HepG2 (cell line): Measurements from ENCODE around the gene ESR2. TPM values are rescaled to one million over a fixed set of nuclear protein-coding genes. Genes with fewer than 3 reads are reported as not detected.

ENCODE experiments used
- ATAC-seq: fragments of 200-7000 bp; cut with Tn5 transposase; 3 replicates; pipeline ENCODE4 v1.9.1; 2020; ENCODE audit warnings: mild to moderate bottlenecking, moderate library complexity
- BruUV-seq: library from RNA; stranded (reverse); fragments of 400-500 nt; replicated peaks from 2 replicates; lab custom pipeline; 2021; lab: Mats Ljungman, UMichigan
- CTCF ChIA-PET: fragments of 300-600 bp; formaldehyde crosslinking; extraction: SDS; loops from one replicate; lab custom pipeline; 2021; ENCODE audit warnings: low total read pairs, inconsistent platforms, low intra/inter-chr PET ratio; lab: Yijun Ruan, JAX
- POLR2A ChIA-PET: fragments of 350-600 bp; sonication (Branson Sonifier 250); formaldehyde crosslinking; loops from one replicate; lab custom pipeline; 2020; ENCODE audit warnings: antibody characterized with exemption, inconsistent platforms; lab: Yijun Ruan, JAX
- DNase-seq: peaks from one replicate; pipeline ENCODE4 v3.0.0-alpha.2; 2015; ENCODE audit warnings: low spot score
- FAIRE-seq: peaks from 3 replicates; lab custom pipeline; 2011; peaks lifted over from hg19 to GRCh38; lab: Jason Lieb, UNC
- H2AFZ ChIP-seq: one replicate; pipeline ENCODE4 v1.6.1; 2011; ENCODE audit warnings: low read length, inconsistent platforms
- H3K27ac ChIP-seq: fragments of 300-600 bp; 3 replicates; pipeline ENCODE4 v1.8.0; 2011; ENCODE audit warnings: mixed run types, mild to moderate bottlenecking, mixed read lengths, low read length, inconsistent platforms; ENCODE audit not compliant: insufficient read depth; ENCODE audit errors: extremely low read length
- H3K27me3 ChIP-seq, 2 experiments: fragments of 200-600 bp in 1 of 2; 2 replicates in 1 of 2; 3 replicates in 1 of 2; pipeline versions ENCODE4 v1.6.0 to v1.8.0; 2011; ENCODE audit warnings: low read length in 2 of 2, mild to moderate bottlenecking in 2 of 2, moderate library complexity in 2 of 2, inconsistent platforms in 1 of 2; ENCODE audit not compliant: insufficient read depth in 2 of 2, control insufficient read depth in 1 of 2
- H3K36me3 ChIP-seq, 2 experiments: fragments of 200-600 bp in 1 of 2; replicated peaks in 1 of 2; 2 replicates in 1 of 2; 3 replicates in 1 of 2; pipeline versions ENCODE4 v1.5.1 to v1.8.0; 2011; ENCODE audit warnings: low read length in 2 of 2, inconsistent platforms in 1 of 2; ENCODE audit not compliant: insufficient read depth in 2 of 2, control insufficient read depth in 1 of 2
- H3K4me1 ChIP-seq: 2 replicates; pipeline ENCODE4 v1.5.1; 2012; ENCODE audit warnings: low read length, inconsistent platforms; ENCODE audit not compliant: insufficient read depth
- H3K4me2 ChIP-seq: 2 replicates; pipeline ENCODE4 v1.6.0; 2011; ENCODE audit warnings: low read depth, low read length, inconsistent platforms
- H3K4me3 ChIP-seq, 3 experiments: fragments of 200-600 bp in 1 of 3; sonication (generic), shearing (Covaris generic) in 1 of 3; replicated peaks in 1 of 3; 2 replicates each; pipeline ENCODE4 v1.5.1; 2011 to 2016; ENCODE audit warnings: low read length in 3 of 3, inconsistent platforms in 2 of 3, low read depth in 2 of 3, mild to moderate bottlenecking in 2 of 3, control low read depth in 1 of 3, mixed read lengths in 1 of 3; ENCODE audit not compliant: insufficient read depth in 1 of 3
- H3K79me2 ChIP-seq: one replicate; pipeline ENCODE4 v1.6.1; 2011; ENCODE audit warnings: low read length, inconsistent platforms; ENCODE audit not compliant: insufficient read depth
- H3K9ac ChIP-seq: 2 replicates; pipeline ENCODE4 v1.6.0; 2011; ENCODE audit warnings: mild to moderate bottlenecking, low read depth, low read length, inconsistent platforms; ENCODE audit not compliant: insufficient read depth
- H3K9me3 ChIP-seq: 2 replicates; pipeline ENCODE4 v1.5.1; 2012; ENCODE audit warnings: mild to moderate bottlenecking, low read length
- H4K20me1 ChIP-seq: 2 replicates; pipeline ENCODE4 v1.6.0; 2011; ENCODE audit warnings: inconsistent platforms, mild to moderate bottlenecking, low read length, moderate library complexity; ENCODE audit not compliant: insufficient read depth
- HMG20A ChIP-seq: IDR thresholded peaks from 2 replicates; pipeline ENCODE4 v1.6.1; 2016; ENCODE audit warnings: borderline replicate concordance
- MBD4 ChIP-seq: IDR thresholded peaks from 2 replicates; pipeline ENCODE4 v1.6.1; 2012; ENCODE audit warnings: low read length, inconsistent platforms, borderline replicate concordance
- MYNN ChIP-seq: sonication (generic); formaldehyde crosslinking; IDR thresholded peaks from 2 replicates; pipeline ENCODE4 v1.4.0; 2020; ENCODE audit warnings: mild to moderate bottlenecking, low read depth, missing genetic modification reagents
- POLR2G ChIP-seq: fragments of 200-400 bp; formaldehyde crosslinking; IDR thresholded peaks from 2 replicates; pipeline ENCODE4 v1.6.1; 2018; ENCODE audit warnings: mild to moderate bottlenecking, low read depth, low read length, moderate library complexity
- ZNF333 ChIP-seq: sonication (generic); formaldehyde crosslinking; IDR thresholded peaks from 2 replicates; pipeline ENCODE4 v1.4.0; 2020; ENCODE audit warnings: mild to moderate bottlenecking, missing genetic modification reagents, borderline replicate concordance
- ZNF558 ChIP-seq: sonication (generic); formaldehyde crosslinking; IDR thresholded peaks from 2 replicates; pipeline ENCODE4 v1.9.0; 2022; ENCODE audit warnings: mild to moderate bottlenecking, missing genetic modification reagents, borderline replicate concordance
- ZNF720 ChIP-seq: sonication (generic); formaldehyde crosslinking; IDR thresholded peaks from 2 replicates; pipeline ENCODE4 v1.4.0; 2020; ENCODE audit warnings: missing genetic modification reagents
- WGBS: methylation state at CpG from one replicate; pipeline ENCODE4 v1.1.6; 2017; ENCODE audit warnings: low lambda C conversion rate; 5-methylcytosine and 5-hydroxymethylcytosine counted together
- in situ Hi-C: cut with HindIII; loops from 2 replicates; pipeline ENCODE4 v1.10.0; 2017; ENCODE audit warnings: low pct_unique_long_range_greater_than_20kb; ENCODE audit not compliant: extremely low pct_ligation_motif_present
- intact Hi-C: fragments of 100-400 bp; cut with micrococcal nuclease; formaldehyde crosslinking; loops from one replicate; pipeline ENCODE4 v1.10.0; 2022; ENCODE audit not compliant: unreplicated experiment
- polyA plus RNA-seq, 8 experiments: library from polyadenylated mRNA; depleted of rRNA in 3 of 8; stranded (reverse) in 7 of 8; unstranded in 1 of 8; fragments of >200 nt; fragmentation: Illumina TruSeq in 4 of 8; extraction: Trizol in 4 of 8; gene quantifications; 2 replicates each; pipeline versions ENCODE4 v1.2.1 to v1.2.3, GENCODE V29; 2011 to 2016; ENCODE audit warnings: low read depth in 4 of 8, missing spikeins in 1 of 8, mixed read lengths in 1 of 8; ENCODE audit not compliant: insufficient read depth in 1 of 8
- total RNA-seq, 5 experiments: library from RNA; depleted of rRNA; stranded (reverse); fragments of >200 nt; fragmentation: Illumina TruSeq; extraction: Trizol; gene quantifications; 2 replicates each; pipeline ENCODE4 v1.2.3, GENCODE V29; 2016; ENCODE audit warnings: low read depth in 1 of 5
- TF ChIP-seq, protein P1 (sequence below): sonication (generic); formaldehyde crosslinking; IDR thresholded peaks from 2 replicates; pipeline ENCODE4 v1.4.0; 2020; ENCODE audit warnings: mild to moderate bottlenecking, missing genetic modification reagents
- TF ChIP-seq, protein P2 (sequence below): sonication (generic); formaldehyde crosslinking; IDR thresholded peaks from 2 replicates; pipeline ENCODE4 v1.4.0; 2020; ENCODE audit warnings: mild to moderate bottlenecking, low read depth, missing genetic modification reagents
- TF ChIP-seq, protein P3 (sequence below), 2 experiments: sonication (generic) in 1 of 2; formaldehyde crosslinking in 1 of 2; IDR thresholded peaks; 2 replicates each; pipeline versions ENCODE4 v1.4.0 to v1.6.1; 2018 to 2020; ENCODE audit warnings: missing genetic modification reagents in 2 of 2, borderline replicate concordance in 1 of 2, low read depth in 1 of 2, mild to moderate bottlenecking in 1 of 2, missing biosample characterization in 1 of 2
- TF ChIP-seq, protein P4 (sequence below): IDR thresholded peaks from 2 replicates; pipeline ENCODE4 v1.6.1; 2016; ENCODE audit warnings: low read depth, missing genetic modification reagents, missing compliant biosample characterization
- TF ChIP-seq, protein P5 (sequence below): sonication (generic); formaldehyde crosslinking; IDR thresholded peaks from 2 replicates; pipeline ENCODE4 v1.8.0; 2022; ENCODE audit warnings: missing genetic modification reagents, mild to moderate bottlenecking, inconsistent platforms, borderline replicate concordance

Gene ESR2
- total and polyA plus RNA-seq, 2 of the 13 experiments (the other 11 are each of a cell fraction or from before 2014, with no cell fraction given), result 0.01 to 0.04 TPM

DNA sequence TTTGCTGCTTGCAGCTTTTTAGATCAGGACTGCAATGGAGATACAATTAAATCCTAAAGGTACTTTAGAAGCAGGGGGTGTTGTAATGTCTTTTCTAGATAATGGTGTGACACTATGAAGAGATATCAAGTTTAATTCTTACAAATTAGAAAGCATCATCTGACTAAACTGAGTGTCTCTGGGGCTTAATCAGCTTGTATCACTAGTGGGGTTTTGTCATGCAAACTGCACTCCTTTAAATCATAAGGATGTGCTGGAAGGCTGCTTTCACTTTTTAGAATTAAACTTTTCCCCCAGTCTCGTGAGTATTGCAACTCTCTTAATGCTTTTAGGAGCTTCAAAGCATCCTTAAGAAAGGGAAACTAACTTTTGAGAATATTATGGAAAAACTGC, 218.6 kb downstream of the ESR2 start:
- intact Hi-C loops, result no loop called here
- FAIRE-seq, result no peak
- TF ChIP-seq, protein P1, sequence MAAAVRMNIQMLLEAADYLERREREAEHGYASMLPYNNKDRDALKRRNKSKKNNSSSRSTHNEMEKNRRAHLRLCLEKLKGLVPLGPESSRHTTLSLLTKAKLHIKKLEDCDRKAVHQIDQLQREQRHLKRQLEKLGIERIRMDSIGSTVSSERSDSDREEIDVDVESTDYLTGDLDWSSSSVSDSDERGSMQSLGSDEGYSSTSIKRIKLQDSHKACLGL (CRISPR knock-in tag), result no peak
- no peak for TF ChIP-seq MBD4
- TF ChIP-seq MYNN, result no peak
- TF ChIP-seq, protein P2, sequence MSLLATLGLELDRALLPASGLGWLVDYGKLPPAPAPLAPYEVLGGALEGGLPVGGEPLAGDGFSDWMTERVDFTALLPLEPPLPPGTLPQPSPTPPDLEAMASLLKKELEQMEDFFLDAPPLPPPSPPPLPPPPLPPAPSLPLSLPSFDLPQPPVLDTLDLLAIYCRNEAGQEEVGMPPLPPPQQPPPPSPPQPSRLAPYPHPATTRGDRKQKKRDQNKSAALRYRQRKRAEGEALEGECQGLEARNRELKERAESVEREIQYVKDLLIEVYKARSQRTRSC (CRISPR knock-in tag), result no peak
- TF ChIP-seq POLR2G, result no peak
- TF ChIP-seq ZNF720 (CRISPR knock-in tag), result no peak
- no peak for TF ChIP-seq HMG20A (CRISPR knock-in tag)
- no peak for TF ChIP-seq ZNF333 (CRISPR knock-in tag)
- TF ChIP-seq ZNF558 (CRISPR knock-in tag), result no peak
- TF ChIP-seq, protein P3, sequence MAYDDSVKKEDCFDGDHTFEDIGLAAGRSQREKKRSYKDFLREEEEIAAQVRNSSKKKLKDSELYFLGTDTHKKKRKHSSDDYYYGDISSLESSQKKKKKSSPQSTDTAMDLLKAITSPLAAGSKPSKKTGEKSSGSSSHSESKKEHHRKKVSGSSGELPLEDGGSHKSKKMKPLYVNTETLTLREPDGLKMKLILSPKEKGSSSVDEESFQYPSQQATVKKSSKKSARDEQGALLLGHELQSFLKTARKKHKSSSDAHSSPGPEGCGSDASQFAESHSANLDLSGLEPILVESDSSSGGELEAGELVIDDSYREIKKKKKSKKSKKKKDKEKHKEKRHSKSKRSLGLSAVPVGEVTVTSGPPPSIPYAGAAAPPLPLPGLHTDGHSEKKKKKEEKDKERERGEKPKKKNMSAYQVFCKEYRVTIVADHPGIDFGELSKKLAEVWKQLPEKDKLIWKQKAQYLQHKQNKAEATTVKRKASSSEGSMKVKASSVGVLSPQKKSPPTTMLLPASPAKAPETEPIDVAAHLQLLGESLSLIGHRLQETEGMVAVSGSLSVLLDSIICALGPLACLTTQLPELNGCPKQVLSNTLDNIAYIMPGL (CRISPR knock-in tag; IDR thresholded peaks at IDR 0.05; ENCODE audit: borderline replicate concordance in 1 of 2, low read depth in 1 of 2), result no peak
- TF ChIP-seq, protein P4, sequence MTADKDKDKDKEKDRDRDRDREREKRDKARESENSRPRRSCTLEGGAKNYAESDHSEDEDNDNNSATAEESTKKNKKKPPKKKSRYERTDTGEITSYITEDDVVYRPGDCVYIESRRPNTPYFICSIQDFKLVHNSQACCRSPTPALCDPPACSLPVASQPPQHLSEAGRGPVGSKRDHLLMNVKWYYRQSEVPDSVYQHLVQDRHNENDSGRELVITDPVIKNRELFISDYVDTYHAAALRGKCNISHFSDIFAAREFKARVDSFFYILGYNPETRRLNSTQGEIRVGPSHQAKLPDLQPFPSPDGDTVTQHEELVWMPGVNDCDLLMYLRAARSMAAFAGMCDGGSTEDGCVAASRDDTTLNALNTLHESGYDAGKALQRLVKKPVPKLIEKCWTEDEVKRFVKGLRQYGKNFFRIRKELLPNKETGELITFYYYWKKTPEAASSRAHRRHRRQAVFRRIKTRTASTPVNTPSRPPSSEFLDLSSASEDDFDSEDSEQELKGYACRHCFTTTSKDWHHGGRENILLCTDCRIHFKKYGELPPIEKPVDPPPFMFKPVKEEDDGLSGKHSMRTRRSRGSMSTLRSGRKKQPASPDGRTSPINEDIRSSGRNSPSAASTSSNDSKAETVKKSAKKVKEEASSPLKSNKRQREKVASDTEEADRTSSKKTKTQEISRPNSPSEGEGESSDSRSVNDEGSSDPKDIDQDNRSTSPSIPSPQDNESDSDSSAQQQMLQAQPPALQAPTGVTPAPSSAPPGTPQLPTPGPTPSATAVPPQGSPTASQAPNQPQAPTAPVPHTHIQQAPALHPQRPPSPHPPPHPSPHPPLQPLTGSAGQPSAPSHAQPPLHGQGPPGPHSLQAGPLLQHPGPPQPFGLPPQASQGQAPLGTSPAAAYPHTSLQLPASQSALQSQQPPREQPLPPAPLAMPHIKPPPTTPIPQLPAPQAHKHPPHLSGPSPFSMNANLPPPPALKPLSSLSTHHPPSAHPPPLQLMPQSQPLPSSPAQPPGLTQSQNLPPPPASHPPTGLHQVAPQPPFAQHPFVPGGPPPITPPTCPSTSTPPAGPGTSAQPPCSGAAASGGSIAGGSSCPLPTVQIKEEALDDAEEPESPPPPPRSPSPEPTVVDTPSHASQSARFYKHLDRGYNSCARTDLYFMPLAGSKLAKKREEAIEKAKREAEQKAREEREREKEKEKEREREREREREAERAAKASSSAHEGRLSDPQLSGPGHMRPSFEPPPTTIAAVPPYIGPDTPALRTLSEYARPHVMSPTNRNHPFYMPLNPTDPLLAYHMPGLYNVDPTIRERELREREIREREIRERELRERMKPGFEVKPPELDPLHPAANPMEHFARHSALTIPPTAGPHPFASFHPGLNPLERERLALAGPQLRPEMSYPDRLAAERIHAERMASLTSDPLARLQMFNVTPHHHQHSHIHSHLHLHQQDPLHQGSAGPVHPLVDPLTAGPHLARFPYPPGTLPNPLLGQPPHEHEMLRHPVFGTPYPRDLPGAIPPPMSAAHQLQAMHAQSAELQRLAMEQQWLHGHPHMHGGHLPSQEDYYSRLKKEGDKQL, result no peak
- TF ChIP-seq, protein P5, sequence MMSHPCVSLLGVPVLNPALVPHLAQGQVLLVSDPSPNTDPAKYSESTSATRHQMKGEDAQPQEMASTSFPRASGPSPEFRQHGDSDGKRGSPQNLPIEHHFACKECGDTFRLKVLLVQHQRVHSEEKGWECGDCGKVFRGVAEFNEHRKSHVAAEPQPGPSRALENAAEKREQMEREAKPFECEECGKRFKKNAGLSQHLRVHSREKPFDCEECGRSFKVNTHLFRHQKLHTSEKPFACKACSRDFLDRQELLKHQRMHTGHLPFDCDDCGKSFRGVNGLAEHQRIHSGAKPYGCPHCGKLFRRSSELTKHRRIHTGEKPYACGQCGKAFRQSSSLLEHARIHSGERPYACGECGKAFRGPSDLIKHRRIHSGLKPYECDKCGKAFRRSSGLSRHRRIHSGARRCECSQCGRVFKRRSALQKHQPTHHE (CRISPR knock-in tag), result no peak

More for the DNA sequence above, 218.6 kb downstream of the ESR2 start:
- no TSS peak for BruUV-seq
- H4K20me1 ChIP-seq, result no peaks in the 10 kb centered on the region
- H2AFZ ChIP-seq, result no peak overlapping the region
- POLR2A ChIA-PET, result no interaction called here
- H3K27ac ChIP-seq, result no peak overlapping the region
- H3K27me3 ChIP-seq, result no peaks in the 10 kb centered on the region
- no peaks in the 10 kb centered on the region for H3K79me2 ChIP-seq
- in situ Hi-C loops, result no loop called here
- H3K9ac ChIP-seq, result no peak overlapping the region
- 92% methylated on average over 1 of the region's 1 CpG for WGBS
- H3K9me3 ChIP-seq, result no peaks in the 10 kb centered on the region
- no peak overlapping the region for H3K4me2 ChIP-seq
- no peak for ATAC-seq
- CTCF ChIA-PET, result no interaction called here
- no peaks in the 10 kb centered on the region; a peak in 1 of 5 replicates for H3K36me3 ChIP-seq
- H3K4me1 ChIP-seq, result no peaks in the 10 kb centered on the region
- no peak overlapping the region for H3K4me3 ChIP-seq
- no peak for DNase-seq
